ENCODE results near the gene MYT1. TPM values are rescaled to one million over a fixed set of nuclear protein-coding genes. Genes with fewer than 3 reads are reported as not detected.

The MYT1 gene
- total and polyA plus RNA-seq, 2 of the 13 experiments (the other 11 are each of a cell fraction or from before 2014, with no cell fraction given), result 0.58 to 2.5 TPM

DNA sequence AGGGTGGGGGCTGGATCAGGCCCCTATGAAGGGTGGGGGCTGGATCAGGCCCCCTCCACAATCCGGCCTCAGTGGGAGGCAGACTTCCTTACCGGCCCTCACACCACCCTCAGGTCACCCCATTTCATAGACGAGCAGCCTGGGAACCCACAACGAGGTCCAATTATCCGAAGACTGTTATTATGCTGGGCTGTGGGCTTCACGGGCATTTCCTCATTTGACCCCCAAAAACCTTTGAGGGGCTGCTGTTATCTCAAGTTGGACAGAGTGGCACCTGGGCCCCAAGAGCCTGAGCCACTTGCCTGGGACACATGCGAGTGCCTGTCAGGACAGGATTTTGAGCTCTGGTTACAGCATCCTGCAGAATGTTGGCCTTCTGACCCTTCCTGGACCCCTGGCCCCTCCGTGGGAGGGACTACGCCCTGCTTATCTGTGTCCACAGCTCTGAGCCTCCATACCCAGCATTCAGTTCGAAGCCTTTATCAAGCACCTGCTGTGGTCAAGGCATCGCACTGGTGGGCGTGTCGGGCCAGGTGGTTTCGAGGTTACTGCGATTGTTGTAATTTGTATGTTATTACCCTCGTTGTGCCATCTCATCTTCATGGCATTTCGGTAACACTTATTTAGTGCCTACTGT, 56.8 kb downstream of the MYT1 start:
- in situ Hi-C loops (cut with HindIII; ENCODE audit: extremely low pct_ligation_motif_present, low pct_unique_long_range_greater_than_20kb) (no loop called here), intact Hi-C loops (cut with micrococcal nuclease; ENCODE audit: unreplicated experiment) (no loop called here)
- Histone ChIP-seq H3K27me3 (ENCODE audit: control insufficient read depth in 1 of 2, insufficient read depth in 2 of 2, low read length in 2 of 2) (peaks cover 17 to 77% of the 10 kb centered on the region in 2 experiments), H2AFZ (ENCODE audit: low read length) (no peak overlapping the region), H3K4me3 (replicated peaks in 1 of 3; ENCODE audit: insufficient read depth in 1 of 3, low read depth in 2 of 3, low read length in 3 of 3) (no peak overlapping the region), H4K20me1 (ENCODE audit: insufficient read depth, low read length) (no peaks in the 10 kb centered on the region), H3K27ac (ENCODE audit: extremely low read length, insufficient read depth, low read length) (no peak overlapping the region), H3K9ac (ENCODE audit: insufficient read depth, low read depth, low read length) (no peak overlapping the region), H3K36me3 (replicated peaks in 1 of 2; ENCODE audit: control insufficient read depth in 1 of 2, insufficient read depth in 2 of 2, low read length in 2 of 2) (no peaks in the 10 kb centered on the region), H3K79me2 (ENCODE audit: insufficient read depth, low read length) (no peaks in the 10 kb centered on the region), H3K4me2 (ENCODE audit: low read depth, low read length) (peak overlapping the region; percentile 22; the same call in 1 of the 2 replicates), H3K9me3 (ENCODE audit: low read length) (no peaks in the 10 kb centered on the region), H3K4me1 (ENCODE audit: insufficient read depth, low read length) (peaks cover 59% of the 10 kb centered on the region)
- DNase-seq (ENCODE audit: low spot score) (peak; percentile 66), FAIRE-seq (peak; percentile 72), ATAC-seq (peak; percentile 6)
- ChIA-PET CTCF (ENCODE audit: low intra/inter-chr PET ratio, low total read pairs) (interaction anchor here (4.2 kb wide), 1 partner anchor 64 kb away, joined by 34 read pairs; no protein-coding TSS in a partner anchor), POLR2A (interaction anchor here (0.9 to 5.1 kb wide), 6 partner anchors 11 to 33 kb away, joined by 3 to 47 read pairs (median 4); partner anchors contain the start of gene PCMTD2)
- BruUV-seq (replicated peaks), result no TSS peak
- WGBS (ENCODE audit: low lambda C conversion rate), result 14% methylated on average over 17 of the region's 17 CpGs
- TF ChIP-seq ZNF326 (CRISPR knock-in tag; IDR thresholded peaks at IDR 0.05; ENCODE audit: borderline replicate concordance), result no peak
- no peak for TF ChIP-seq CHD4 (IDR thresholded peaks at IDR 0.05; ENCODE audit: borderline replicate concordance, low read length)
- TF ChIP-seq ZFX (CRISPR knock-in tag; IDR thresholded peaks at IDR 0.05; ENCODE audit: low read depth), result peak; percentile 40
- TF ChIP-seq, protein P1, sequence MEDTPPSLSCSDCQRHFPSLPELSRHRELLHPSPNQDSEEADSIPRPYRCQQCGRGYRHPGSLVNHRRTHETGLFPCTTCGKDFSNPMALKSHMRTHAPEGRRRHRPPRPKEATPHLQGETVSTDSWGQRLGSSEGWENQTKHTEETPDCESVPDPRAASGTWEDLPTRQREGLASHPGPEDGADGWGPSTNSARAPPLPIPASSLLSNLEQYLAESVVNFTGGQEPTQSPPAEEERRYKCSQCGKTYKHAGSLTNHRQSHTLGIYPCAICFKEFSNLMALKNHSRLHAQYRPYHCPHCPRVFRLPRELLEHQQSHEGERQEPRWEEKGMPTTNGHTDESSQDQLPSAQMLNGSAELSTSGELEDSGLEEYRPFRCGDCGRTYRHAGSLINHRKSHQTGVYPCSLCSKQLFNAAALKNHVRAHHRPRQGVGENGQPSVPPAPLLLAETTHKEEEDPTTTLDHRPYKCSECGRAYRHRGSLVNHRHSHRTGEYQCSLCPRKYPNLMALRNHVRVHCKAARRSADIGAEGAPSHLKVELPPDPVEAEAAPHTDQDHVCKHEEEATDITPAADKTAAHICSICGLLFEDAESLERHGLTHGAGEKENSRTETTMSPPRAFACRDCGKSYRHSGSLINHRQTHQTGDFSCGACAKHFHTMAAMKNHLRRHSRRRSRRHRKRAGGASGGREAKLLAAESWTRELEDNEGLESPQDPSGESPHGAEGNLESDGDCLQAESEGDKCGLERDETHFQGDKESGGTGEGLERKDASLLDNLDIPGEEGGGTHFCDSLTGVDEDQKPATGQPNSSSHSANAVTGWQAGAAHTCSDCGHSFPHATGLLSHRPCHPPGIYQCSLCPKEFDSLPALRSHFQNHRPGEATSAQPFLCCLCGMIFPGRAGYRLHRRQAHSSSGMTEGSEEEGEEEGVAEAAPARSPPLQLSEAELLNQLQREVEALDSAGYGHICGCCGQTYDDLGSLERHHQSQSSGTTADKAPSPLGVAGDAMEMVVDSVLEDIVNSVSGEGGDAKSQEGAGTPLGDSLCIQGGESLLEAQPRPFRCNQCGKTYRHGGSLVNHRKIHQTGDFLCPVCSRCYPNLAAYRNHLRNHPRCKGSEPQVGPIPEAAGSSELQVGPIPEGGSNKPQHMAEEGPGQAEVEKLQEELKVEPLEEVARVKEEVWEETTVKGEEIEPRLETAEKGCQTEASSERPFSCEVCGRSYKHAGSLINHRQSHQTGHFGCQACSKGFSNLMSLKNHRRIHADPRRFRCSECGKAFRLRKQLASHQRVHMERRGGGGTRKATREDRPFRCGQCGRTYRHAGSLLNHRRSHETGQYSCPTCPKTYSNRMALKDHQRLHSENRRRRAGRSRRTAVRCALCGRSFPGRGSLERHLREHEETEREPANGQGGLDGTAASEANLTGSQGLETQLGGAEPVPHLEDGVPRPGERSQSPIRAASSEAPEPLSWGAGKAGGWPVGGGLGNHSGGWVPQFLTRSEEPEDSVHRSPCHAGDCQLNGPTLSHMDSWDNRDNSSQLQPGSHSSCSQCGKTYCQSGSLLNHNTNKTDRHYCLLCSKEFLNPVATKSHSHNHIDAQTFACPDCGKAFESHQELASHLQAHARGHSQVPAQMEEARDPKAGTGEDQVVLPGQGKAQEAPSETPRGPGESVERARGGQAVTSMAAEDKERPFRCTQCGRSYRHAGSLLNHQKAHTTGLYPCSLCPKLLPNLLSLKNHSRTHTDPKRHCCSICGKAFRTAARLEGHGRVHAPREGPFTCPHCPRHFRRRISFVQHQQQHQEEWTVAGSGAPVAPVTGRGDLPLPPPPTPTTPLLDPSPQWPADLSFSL (CRISPR knock-in tag; IDR thresholded peaks at IDR 0.05), result no peak
- no peak for TF ChIP-seq ZNF530 (CRISPR knock-in tag; IDR thresholded peaks at IDR 0.05; ENCODE audit: low read depth)
- TF ChIP-seq MTF2 (CRISPR knock-in tag; IDR thresholded peaks at IDR 0.05; ENCODE audit: borderline replicate concordance), result no peak
- TF ChIP-seq, protein P2, sequence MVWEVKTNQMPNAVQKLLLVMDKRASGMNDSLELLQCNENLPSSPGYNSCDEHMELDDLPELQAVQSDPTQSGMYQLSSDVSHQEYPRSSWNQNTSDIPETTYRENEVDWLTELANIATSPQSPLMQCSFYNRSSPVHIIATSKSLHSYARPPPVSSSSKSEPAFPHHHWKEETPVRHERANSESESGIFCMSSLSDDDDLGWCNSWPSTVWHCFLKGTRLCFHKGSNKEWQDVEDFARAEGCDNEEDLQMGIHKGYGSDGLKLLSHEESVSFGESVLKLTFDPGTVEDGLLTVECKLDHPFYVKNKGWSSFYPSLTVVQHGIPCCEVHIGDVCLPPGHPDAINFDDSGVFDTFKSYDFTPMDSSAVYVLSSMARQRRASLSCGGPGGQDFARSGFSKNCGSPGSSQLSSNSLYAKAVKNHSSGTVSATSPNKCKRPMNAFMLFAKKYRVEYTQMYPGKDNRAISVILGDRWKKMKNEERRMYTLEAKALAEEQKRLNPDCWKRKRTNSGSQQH (CRISPR knock-in tag; IDR thresholded peaks at IDR 0.05; ENCODE audit: low read depth), result no peak
- TF ChIP-seq ZBTB21 (CRISPR knock-in tag; IDR thresholded peaks at IDR 0.05), result no peak
- TF ChIP-seq MIXL1 (CRISPR knock-in tag; IDR thresholded peaks at IDR 0.05), result no peak
- no peak for TF ChIP-seq ZNF337 (CRISPR knock-in tag; IDR thresholded peaks at IDR 0.05; ENCODE audit: borderline replicate concordance, low read depth)
- TF ChIP-seq BRCA1 (CRISPR knock-in tag; IDR thresholded peaks at IDR 0.05), result no peak; the same call in 1 of the 2 replicates
- TF ChIP-seq, protein P3, sequence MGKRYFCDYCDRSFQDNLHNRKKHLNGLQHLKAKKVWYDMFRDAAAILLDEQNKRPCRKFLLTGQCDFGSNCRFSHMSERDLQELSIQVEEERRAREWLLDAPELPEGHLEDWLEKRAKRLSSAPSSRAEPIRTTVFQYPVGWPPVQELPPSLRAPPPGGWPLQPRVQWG (CRISPR knock-in tag; IDR thresholded peaks at IDR 0.05; ENCODE audit: borderline replicate concordance, low read depth), result no peak
- no peak for TF ChIP-seq ZNF138 (CRISPR knock-in tag; IDR thresholded peaks at IDR 0.05; ENCODE audit: low read depth)
- TF ChIP-seq TP53 (CRISPR knock-in tag; conservative IDR thresholded peaks at IDR 0.05), result no peak
- peak; percentile 36; the same call in 1 of the 2 replicates for TF ChIP-seq ZNF33B (CRISPR knock-in tag; IDR thresholded peaks at IDR 0.05)
- no peak for TF ChIP-seq GABPA (IDR thresholded peaks at IDR 0.05; ENCODE audit: low read depth, low read length)
- no peak for TF ChIP-seq GABPA (CRISPR knock-in tag; IDR thresholded peaks at IDR 0.05; ENCODE audit: low read depth)
- peak; percentile 81 for TF ChIP-seq HOXA3 (CRISPR knock-in tag; IDR thresholded peaks at IDR 0.05)

All from HepG2 (cell line).